HG02884 (cell line): ENCODE measurements around the gene ZNF30.
"Not testable (repeated sequence)": the region's sequence is repeated elsewhere in the genome, so short reads cannot be mapped to it uniquely, and the experiment has no call there.

Experiments
- ATAC-seq: cut with Tn5 transposase; IDR thresholded peaks from one replicate; pipeline ENCODE4 v1.9.1; 2021; ENCODE audit warnings: mild to moderate bottlenecking, moderate library complexity; ENCODE audit not compliant: unreplicated experiment

The ZNF30 gene

GRCh38 chr19:34926685-34927375, at the start of gene ZNF30:
ZNF30 (plus strand) TSS chr19:34926903; CDS start chr19:34929948, 3,045 bp downstream.
- ATAC-seq = peak; percentile 74

GRCh38 chr19:34879563-34879962, 47.1 kb upstream of the ZNF30 start:
- ATAC-seq = no peak

- ATAC-seq = no peak
These were observed 46.7 kb upstream of the ZNF30 start for GRCh38 chr19:34880034-34880433.

GRCh38 chr19:34881982-34882381, 44.7 kb upstream of the ZNF30 start:
- no peak for ATAC-seq

GRCh38 chr19:34888091-34888490, 38.6 kb upstream of the ZNF30 start:
- no peak for ATAC-seq

GRCh38 chr19:34900245-34900644, 26.5 kb upstream of the ZNF30 start:
- no peak for ATAC-seq

GRCh38 chr19:34904664-34905527, 21.8 kb upstream of the ZNF30 start:
- no peak for ATAC-seq

- no peak for ATAC-seq
These were observed 15.9 kb upstream of the ZNF30 start for GRCh38 chr19:34910770-34911169.

- not testable (repeated sequence) for ATAC-seq
These were observed 9.6 kb upstream of the ZNF30 start for GRCh38 chr19:34917144-34917543.

GRCh38 chr19:34918190-34918589, 8.5 kb upstream of the ZNF30 start:
- ATAC-seq = no peak

GRCh38 chr19:34920090-34920786, 6.5 kb upstream of the ZNF30 start:
- not testable (repeated sequence) for ATAC-seq

- no peak for ATAC-seq
These were observed 1.3 kb upstream of the ZNF30 start for GRCh38 chr19:34925278-34925855.

GRCh38 chr19:34926361-34926684, 380 bp upstream of the ZNF30 start:
- no peak for ATAC-seq

- ATAC-seq = no peak
These were observed 5.8 kb downstream of the ZNF30 start for GRCh38 chr19:34932494-34932893.

GRCh38 chr19:34936184-34936583, 9.5 kb downstream of the ZNF30 start:
- no peak for ATAC-seq

GRCh38 chr19:34938886-34939285, 12.2 kb downstream of the ZNF30 start:
- ATAC-seq = no peak

- ATAC-seq = no peak
These were observed 17.3 kb downstream of the ZNF30 start for GRCh38 chr19:34943861-34944573.

- no peak for ATAC-seq
These were observed 26.4 kb downstream of the ZNF30 start for GRCh38 chr19:34953092-34953491.

- no peak for ATAC-seq
These were observed 31.4 kb downstream of the ZNF30 start for GRCh38 chr19:34957830-34958751.

GRCh38 chr19:34959021-34959420, 32.3 kb downstream of the ZNF30 start:
- no peak for ATAC-seq
